Lower leg skin (tissue), 4 donors: ENCODE results near the gene OR11G2. TPM values are rescaled to one million over a fixed set of nuclear protein-coding genes. Genes with fewer than 3 reads are reported as not detected.
"Not testable (repeated sequence)": the region's sequence is repeated elsewhere in the genome, so short reads cannot be mapped to it uniquely, and the experiment has no call there.

Source experiments
- DNase-seq, 2 donors: peaks; one replicate each; pipeline ENCODE4 v3.0.0-alpha.2; 2019; ENCODE audit warnings: low spot score in 2 of 2
- H3K4me3 ChIP-seq: fragments of 200-600 bp; sonication (generic); 2 replicates; pipeline ENCODE4 v1.5.1; 2017; ENCODE audit warnings: mild to moderate bottlenecking, low read depth; ENCODE audit not compliant: poor library complexity, severe bottlenecking
- CTCF ChIP-seq, 3 donors: fragments of 450-650 bp; IDR thresholded peaks; one replicate each; pipeline ENCODE4 v1.5.1; 2016; ENCODE audit warnings: antibody characterized with exemption in 3 of 3, mild to moderate bottlenecking in 3 of 3, moderate library complexity in 2 of 3
- POLR2A ChIP-seq, 2 donors: fragments of 450-650 bp; IDR thresholded peaks; one replicate each; pipeline ENCODE4 v1.6.1; 2016 to 2017; ENCODE audit warnings: antibody characterized with exemption in 2 of 2, mild to moderate bottlenecking in 1 of 2, moderate library complexity in 1 of 2
- WGBS, 2 donors: methylation state at CpG; one replicate each; pipeline ENCODE4 v1.1.5; 2018; 5-methylcytosine and 5-hydroxymethylcytosine counted together
- intact Hi-C: fragments of 100-400 bp; cut with DNase I; formaldehyde crosslinking; loops from one replicate; pipeline ENCODE4 v1.15.0; 2023; ENCODE audit warnings: low total_unique reads
- total RNA-seq, 4 donors: library from RNA; depleted of rRNA; stranded (reverse); fragments of >200 nt; gene quantifications; one replicate each; pipeline ENCODE4 v1.1.0, GENCODE V29; 2016

OR11G2 gene
- total RNA-seq, 4 donors from 2014 or later = not detected

- no peak for DNase-seq
- TF ChIP-seq CTCF (IDR thresholded peaks at IDR 0.05) (no peak), POLR2A (IDR thresholded peaks at IDR 0.05) (no peak)
- intact Hi-C loops = no loop called here
- no peak within 1 kb of the TSS for H3K4me3 ChIP-seq
- 63 to 76% methylated on average over 1 of the region's 1 CpG for WGBS, 2 donors
These were observed 38.0 kb downstream of the OR11G2 start, which contains the start of gene OR11H7 for GRCh38 chr14:20228681-20229080. Gene OR11H7 (plus strand): TSS chr14:20228981.

- H3K4me3 ChIP-seq, intact Hi-C loops, DNase-seq: not testable (repeated sequence)
- 87 to 100% methylated on average over 1 to 4 of the region's 4 CpGs for WGBS, 2 donors
These were observed 44.7 kb downstream of the OR11G2 start for GRCh38 chr14:20235415-20235814.

- no peak for DNase-seq
- intact Hi-C loops = no loop called here
- TF ChIP-seq CTCF (IDR thresholded peaks at IDR 0.05) (no peak), POLR2A (IDR thresholded peaks at IDR 0.05) (no peak)
- WGBS, 2 donors = 67 to 70% methylated on average over 3 of the region's 3 CpGs
- H3K4me3 ChIP-seq = no peak overlapping the region
These were observed 57.0 kb downstream of the OR11G2 start for GRCh38 chr14:20247646-20248246.

Other genes starting within 250 kb of the OR11G2 start
- not detected for gene OR4K15, start 215.3 kb upstream of the OR11G2 start, total RNA-seq
- gene OR4Q2, start 188.7 kb upstream of the OR11G2 start, total RNA-seq = not detected
- not detected for gene OR4K14, start 171.6 kb upstream of the OR11G2 start, total RNA-seq
- not detected for gene OR4K13, start 154.9 kb upstream of the OR11G2 start, total RNA-seq
- gene OR4L1, start 130.9 kb upstream of the OR11G2 start, total RNA-seq = not detected
- gene OR4K17, start 80.2 kb upstream of the OR11G2 start, total RNA-seq = not detected
- not detected for gene OR4N5, start 52.1 kb upstream of the OR11G2 start, total RNA-seq
- gene OR11H6, start 32.8 kb downstream of the OR11G2 start, total RNA-seq = not detected
- gene OR11H7, start 38.1 kb downstream of the OR11G2 start, total RNA-seq = not detected
- gene OR11H4, start 48.4 kb downstream of the OR11G2 start, total RNA-seq = not detected
- gene TTC5, start 115.1 kb downstream of the OR11G2 start, total RNA-seq = 10 to 100 TPM in 3 of 4 donors, 1 to 10 TPM in 1; 8.3 to 23.9 (median 13.8) TPM
- gene CCNB1IP1, start 142.4 kb downstream of the OR11G2 start, total RNA-seq = 10 to 100 TPM; 39.1 to 58.1 (median 50.4) TPM
- 10 to 100 TPM in 3 of 4 donors, 1 to 10 TPM in 1; 7.9 to 20.4 (median 13.0) TPM for gene PARP2, start 152.7 kb downstream of the OR11G2 start, total RNA-seq
- 10 to 100 TPM; 19.5 to 30.5 (median 23.6) TPM for gene TEP1, start 222.6 kb downstream of the OR11G2 start, total RNA-seq
- 1 to 10 TPM in 1 of 4 donors, under 1 TPM in 2, not detected in 1; 0.12 to 1.2 (median 0.36) TPM for gene KLHL33, start 245.3 kb downstream of the OR11G2 start, total RNA-seq